Heart right ventricle (tissue), 16 donors: ENCODE measurements around the gene CLEC10A. TPM values are rescaled to one million over a fixed set of nuclear protein-coding genes. Genes with fewer than 3 reads are reported as not detected.
"Not testable (repeated sequence)": the region's sequence is repeated elsewhere in the genome, so short reads cannot be mapped to it uniquely, and the experiment has no call there.

Experiments used
- ATAC-seq, 8 donors: fragments of 200-7000 bp; cut with Tn5 transposase; one replicate each; pipeline ENCODE4 v1.9.1; 2020; ENCODE audit warnings: mild to moderate bottlenecking in 8 of 8, moderate library complexity in 8 of 8, moderate number of reproducible peaks in 1 of 8
- DNase-seq, 2 donors: peaks; one replicate each; pipeline ENCODE4 v3.0.0-alpha.2; 2020
- H3K27ac ChIP-seq, 10 donors: fragments of 200-600 bp; sonication (generic) in 2 of 10; one replicate each; pipeline versions ENCODE4 v1.5.0 to v1.8.0; 2020 to 2022; ENCODE audit warnings: mild to moderate bottlenecking in 3 of 10
- H3K27me3 ChIP-seq, 7 donors: fragments of 200-600 bp; one replicate each; pipeline ENCODE4 v1.8.0; 2021 to 2022; ENCODE audit warnings: mild to moderate bottlenecking in 2 of 7
- H3K36me3 ChIP-seq, 9 donors: fragments of 200-600 bp; sonication (generic) in 1 of 9; one replicate each; pipeline versions ENCODE4 v1.5.0 to v1.8.0; 2020 to 2022; ENCODE audit warnings: mild to moderate bottlenecking in 2 of 9
- H3K4me1 ChIP-seq, 9 donors: fragments of 200-600 bp; sonication (generic) in 1 of 9; one replicate each; pipeline versions ENCODE4 v1.5.0 to v1.8.0; 2020 to 2022; ENCODE audit warnings: mild to moderate bottlenecking in 4 of 9
- H3K4me3 ChIP-seq, 10 donors: fragments of 200-600 bp; sonication (generic) in 2 of 10; one replicate each; pipeline versions ENCODE4 v1.5.0 to v1.8.0; 2020 to 2022; ENCODE audit warnings: mild to moderate bottlenecking in 7 of 10, moderate library complexity in 2 of 10
- H3K9me3 ChIP-seq, 11 donors: fragments of 200-600 bp in 10 of 11; sonication (generic) in 2 of 11; one replicate each; pipeline versions ENCODE4 v1.5.0 to v1.8.0; 2013 to 2022; ENCODE audit warnings: mild to moderate bottlenecking in 2 of 11, control low read depth in 1 of 11, moderate library complexity in 1 of 11
- CTCF ChIP-seq, 9 donors: fragments of 200-600 bp; sonication (generic) in 2 of 9; IDR thresholded peaks; one replicate each; pipeline versions ENCODE4 v1.5.0 to v1.8.0; 2021 to 2022; ENCODE audit warnings: antibody characterized with exemption in 9 of 9, mild to moderate bottlenecking in 5 of 9, moderate library complexity in 1 of 9
- WGBS, 2 donors: extraction: QIAGEN DNeasy Blood & Tissue Kit; methylation state at CpG; one replicate each; pipeline ENCODE4 v1.1.7; 2013; ENCODE audit warnings: inconsistent platforms in 1 of 2; 5-methylcytosine and 5-hydroxymethylcytosine counted together
- intact Hi-C, 10 donors: fragments of 100-400 bp; cut with DNase I; formaldehyde crosslinking; loops; one replicate each; pipeline versions ENCODE4 v1.11.1 to v1.14.2; 2022
- polyA plus RNA-seq, 2 donors: library from polyadenylated mRNA; stranded (reverse); fragments of 200-250 nt; gene quantifications; one replicate each; pipeline ENCODE4 v1.2.3, GENCODE V29; 2013
- total RNA-seq, 10 donors: library from RNA; stranded (reverse); fragmentation: NEBNext Ultra II Directional in 3 of 10; extraction: Animal tissue kit (Norgen Biotek cat#: 25700) in 3 of 10; gene quantifications; one replicate each; pipeline versions ENCODE4 v1.2.1 to v1.2.4, GENCODE V29; 2021 to 2023
- donor health status: Arrhythmogenic right ventricular cardiomyopathy.
- donor health status: ischemic (EF 13 %, LVEDD 7.1; RV severe dilation, severe dysfunction).
- donor health status: healthy with polysubstance abuse.
- donor health status: DM: no; HTN: yes; CAD: no.
- donor health status: DM: no; HTN: no; CAD: no.
- donor health status: ischemic (EF 25% LVEDD 6.9; RV normal size, moderate dysfunction).
- donor health status: ischemic (EF 25% LVEDD 5.7; RV mildly dilated, moderate dysfunction).
- donor health status: healthy.
- donor health status: DM: yes; HTN: yes; CAD: no.
- donor health status: Ischemic cardiomyopathy.
- donor health status: ischemic (EF 35%, LVEDD 5.7; RV mildly dilated, moderate dysfunction).
- donor health status: nonischemic (EF 11% LVEDD 7.7; RV severe dilation, severe dysfunction).
- donor health status: DM: yes; HTN: yes; CAD: no.
- donor health status: PGD.
- donor health status: ischemic (EF 29% LVEDD 5.4; RV normal size, mild dysfunction).
- donor health status: nonischemic (EF 23%, LVEDD 6.1; RV moderate dilation, normal function).

The CLEC10A gene
- total and polyA plus RNA-seq, 12 donors: 1.4 to 26.3 (median 2.3) TPM

GRCh38 chr17:7107012-7107754 lies 27.1 kb upstream of the CLEC10A start:
- no peak for DNase-seq
- no peak for TF ChIP-seq CTCF (IDR thresholded peaks at IDR 0.05)

DNA sequence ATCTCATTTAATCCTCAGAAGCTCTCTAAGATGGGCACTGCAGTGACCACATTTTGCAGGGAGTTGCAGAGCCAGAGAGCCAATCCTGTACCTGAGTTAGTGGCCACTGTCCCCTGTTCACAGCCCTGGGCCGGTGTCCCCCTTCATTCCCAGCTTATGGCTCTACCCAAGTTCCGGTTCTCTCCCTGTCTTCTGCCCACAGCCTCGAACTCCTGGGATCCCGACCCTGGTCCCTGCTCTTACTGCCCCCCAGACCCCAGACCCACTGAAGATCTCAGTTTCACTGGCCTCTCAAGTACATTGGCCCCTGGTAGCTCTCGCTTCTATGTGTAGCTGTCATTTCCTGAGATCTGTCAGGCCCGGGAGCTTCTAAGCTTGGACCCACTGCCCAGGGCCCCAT lies 22.4 kb upstream of the CLEC10A start:
- WGBS, 2 donors: 59 to 71% methylated on average over 6 of the region's 6 CpGs
- H3K27ac ChIP-seq: no peak overlapping the region
- H3K27me3 ChIP-seq: peaks cover 0 to 39% (median 30%) of the 10 kb centered on the region in 7 donors
- no peak overlapping the region for H3K4me3 ChIP-seq
- H3K36me3 ChIP-seq: no peaks in the 10 kb centered on the region
- DNase-seq (no peak), ATAC-seq (no peak)
- intact Hi-C loops: no loop called here
- H3K9me3 ChIP-seq: no peaks in the 10 kb centered on the region
- peaks cover 0 to 4% (median 0%) of the 10 kb centered on the region in 9 donors for H3K4me1 ChIP-seq
- TF ChIP-seq CTCF (IDR thresholded peaks at IDR 0.05): no peak

More at GRCh38 chr17:7107012-7107754, 27.1 kb upstream of the CLEC10A start:
- ATAC-seq: peak in 2 of 8 donors; percentile 19 to 34
- WGBS, 2 donors: 69 to 77% methylated on average over 19 to 20 of the region's 20 CpGs
- no peak overlapping the region for H3K27ac ChIP-seq
- H3K4me1 ChIP-seq: peaks cover 0 to 3% (median 0%) of the 10 kb centered on the region in 9 donors
- no peaks in the 10 kb centered on the region for H3K9me3 ChIP-seq
- H3K4me3 ChIP-seq: no peak overlapping the region
- peaks cover 0 to 54% (median 39%) of the 10 kb centered on the region in 7 donors for H3K27me3 ChIP-seq
- H3K36me3 ChIP-seq: no peaks in the 10 kb centered on the region
- intact Hi-C loops: no loop called here

DNA sequence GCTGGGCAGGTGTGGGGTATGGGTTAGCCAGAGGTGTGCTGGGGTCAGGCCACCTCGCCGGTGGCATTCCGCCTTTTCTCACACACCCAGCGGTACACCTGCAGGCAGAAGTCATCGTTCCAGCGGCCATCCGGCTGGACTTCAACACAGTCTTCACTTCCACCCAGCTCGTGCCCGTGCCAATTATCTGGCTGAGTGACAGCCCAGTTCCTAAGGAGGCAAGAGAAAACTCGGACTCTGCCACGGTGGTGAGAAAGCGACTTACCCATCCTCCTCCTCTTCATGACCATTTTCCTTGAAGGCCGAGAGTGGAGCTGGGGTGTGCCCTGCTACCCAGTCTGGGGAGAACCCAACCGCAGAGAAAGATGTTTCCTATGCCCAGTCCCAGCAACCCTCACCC lies 21.5 kb upstream of the CLEC10A start:
- no peaks in the 10 kb centered on the region for H3K36me3 ChIP-seq
- H3K4me1 ChIP-seq: peaks cover 0 to 8% (median 0%) of the 10 kb centered on the region in 9 donors
- peaks cover 0 to 34% (median 30%) of the 10 kb centered on the region in 7 donors for H3K27me3 ChIP-seq
- H3K9me3 ChIP-seq: no peaks in the 10 kb centered on the region
- intact Hi-C loops: no loop called here
- H3K27ac ChIP-seq: no peak overlapping the region
- no peak for TF ChIP-seq CTCF (IDR thresholded peaks at IDR 0.05)
- ATAC-seq (no peak), DNase-seq (no peak)
- H3K4me3 ChIP-seq: no peak overlapping the region
- 89 to 90% methylated on average over 14 of the region's 14 CpGs for WGBS, 2 donors

DNA sequence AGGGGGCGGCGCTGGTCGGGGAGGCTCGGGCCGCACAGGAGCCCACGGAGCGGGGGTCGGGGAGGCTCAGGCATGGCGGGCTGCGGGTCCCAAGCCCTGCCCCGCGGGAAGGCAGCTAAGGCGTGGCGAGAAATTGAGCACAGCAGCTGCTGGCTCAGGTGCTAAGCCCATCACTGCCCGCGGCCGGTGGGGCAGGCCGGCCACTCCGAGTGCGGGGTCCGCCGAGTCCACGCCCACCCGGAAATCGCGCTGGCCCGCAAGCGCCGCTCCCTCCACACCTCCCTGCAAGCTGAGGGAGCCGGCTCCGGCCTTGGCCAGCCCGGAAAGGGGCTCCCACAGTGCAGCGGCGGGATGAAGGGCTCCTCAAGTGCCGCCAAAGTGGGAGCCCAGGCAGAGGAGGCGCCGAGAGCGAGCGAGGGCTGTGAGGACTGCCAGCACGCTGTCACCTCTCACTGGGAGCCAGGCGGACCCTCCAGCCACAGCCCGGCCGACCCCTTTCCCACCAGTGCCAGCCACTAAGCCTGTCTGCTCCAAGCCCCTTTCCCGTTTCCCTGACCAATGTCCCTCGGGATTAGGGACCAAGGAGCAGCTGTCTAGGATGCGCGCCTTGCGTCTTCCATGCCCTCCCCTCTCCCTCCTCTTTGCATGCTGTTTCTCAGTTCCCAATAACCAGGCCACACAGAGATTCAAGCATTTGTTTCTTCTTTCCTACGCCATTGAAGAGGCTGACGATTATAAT lies 20.8 kb upstream of the CLEC10A start:
- intact Hi-C loops, H3K4me3 ChIP-seq, H3K9me3 ChIP-seq, DNase-seq, H3K36me3 ChIP-seq, ATAC-seq, H3K27ac ChIP-seq: not testable (repeated sequence)
- 91 to 93% methylated on average over 34 to 50 of the region's 50 CpGs for WGBS, 2 donors
- Histone ChIP-seq H3K27me3 (peaks cover 0 to 37% (median 26%) of the 10 kb centered on the region in 7 donors), H3K4me1 (peaks cover 0 to 13% (median 0%) of the 10 kb centered on the region in 9 donors)
